Measurements from ENCODE around the gene ZNF205. TPM values are rescaled to one million over a fixed set of nuclear protein-coding genes. Genes with fewer than 3 reads are reported as not detected.

Gene ZNF205
- total and polyA plus RNA-seq, 2 of the 4 experiments (the other 2 are of a cell fraction), result 8.2 to 12.7 TPM

DNA sequence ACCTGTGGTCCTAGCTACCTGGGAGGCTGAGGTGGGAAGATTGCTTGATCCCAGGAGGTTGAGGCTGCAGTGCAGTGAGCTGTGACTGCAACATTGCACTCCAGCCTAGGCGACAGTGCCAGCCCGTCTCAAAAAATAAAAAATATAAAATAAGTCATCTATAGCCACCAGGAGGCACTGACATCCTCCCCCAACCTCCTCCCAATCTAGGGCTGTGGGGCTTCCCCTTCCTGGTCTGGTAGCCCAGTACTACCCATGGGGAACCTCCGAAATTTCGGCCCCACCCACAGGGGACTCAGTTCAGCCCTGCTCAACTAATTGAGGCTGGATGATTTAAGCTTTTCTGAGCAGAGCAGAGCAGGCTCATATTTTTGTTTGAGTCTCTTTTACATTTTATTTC, 16.5 kb upstream of the ZNF205 start:
- WGBS, 2 experiments (ENCODE audit: extremely low coverage in 2 of 2, insufficient read length in 1 of 2), result no CpG with 5 or more reads among the region's 4 CpGs
- dilution Hi-C loops (cut with HindIII; ENCODE audit: low sequenced_read_pairs, unreplicated experiment), result no loop called here
- CTCF ChIA-PET, result no interaction called here

More for the DNA sequence above, 16.5 kb upstream of the ZNF205 start:
- Histone ChIP-seq H4K91ac (ENCODE audit: insufficient read depth, low read depth, low read length) (no peak overlapping the region), H4K8ac (ENCODE audit: low read depth in 2 of 2, low read length in 2 of 2) (no peak overlapping the region), H3K79me1 (ENCODE audit: low read depth in 1 of 2, low read length in 2 of 2) (no peaks in the 10 kb centered on the region), H4K20me1 (ENCODE audit: insufficient read depth, low read length) (no peaks in the 10 kb centered on the region), H3K27me3 (ENCODE audit: control insufficient read depth, insufficient read depth, low read length) (peaks cover 46% of the 10 kb centered on the region), H2BK5ac (ENCODE audit: low read depth, low read length, poor library complexity, severe bottlenecking) (no peak overlapping the region), H3K9ac (ENCODE audit: low read depth, low read length) (no peak overlapping the region), H2AFZ (replicated peaks; ENCODE audit: low read length, poor library complexity) (no peak overlapping the region), H2AK9ac (replicated peaks; ENCODE audit: low read depth, low read length, poor library complexity) (no peak overlapping the region), H3K23ac (ENCODE audit: low read depth, low read length) (no peak overlapping the region), H3K14ac (replicated peaks; ENCODE audit: low read depth, low read length) (no peak overlapping the region), H3K18ac (ENCODE audit: low read depth, low read length) (no peak overlapping the region), H3K4ac (ENCODE audit: low read depth, low read length) (no peak overlapping the region), H2BK120ac (ENCODE audit: low read depth, low read length) (no peak overlapping the region), H4K5ac (ENCODE audit: low read depth, low read length) (no peak overlapping the region), H3K36me3 (ENCODE audit: control insufficient read depth, insufficient read depth, low read length) (no peaks in the 10 kb centered on the region), H3K4me3 (ENCODE audit: insufficient read depth, low read depth, low read length) (no peak overlapping the region), H3K27ac (ENCODE audit: insufficient read depth, low read length) (no peak overlapping the region), H3K4me1 (ENCODE audit: control insufficient read depth, insufficient read depth, low read length) (peaks cover 3% of the 10 kb centered on the region), H3K9me1 (ENCODE audit: insufficient read depth, low read length) (peaks cover 13% of the 10 kb centered on the region), H3K9me3 (ENCODE audit: control insufficient read depth, insufficient read depth, low read length) (no peaks in the 10 kb centered on the region), H2BK15ac (ENCODE audit: low read depth, low read length) (no peak overlapping the region), H3K56ac (ENCODE audit: extremely low read depth, insufficient read depth, low read length) (no peak overlapping the region), H3K4me2 (ENCODE audit: low read depth, low read length) (no peak overlapping the region), H2AK5ac (ENCODE audit: low read depth, low read length) (no peak overlapping the region), H2BK20ac (ENCODE audit: low read depth, low read length) (no peak overlapping the region)
- ATAC-seq (ENCODE audit: low read depth) (no peak), DNase-seq (no peak)
- TF ChIP-seq, protein P1, sequence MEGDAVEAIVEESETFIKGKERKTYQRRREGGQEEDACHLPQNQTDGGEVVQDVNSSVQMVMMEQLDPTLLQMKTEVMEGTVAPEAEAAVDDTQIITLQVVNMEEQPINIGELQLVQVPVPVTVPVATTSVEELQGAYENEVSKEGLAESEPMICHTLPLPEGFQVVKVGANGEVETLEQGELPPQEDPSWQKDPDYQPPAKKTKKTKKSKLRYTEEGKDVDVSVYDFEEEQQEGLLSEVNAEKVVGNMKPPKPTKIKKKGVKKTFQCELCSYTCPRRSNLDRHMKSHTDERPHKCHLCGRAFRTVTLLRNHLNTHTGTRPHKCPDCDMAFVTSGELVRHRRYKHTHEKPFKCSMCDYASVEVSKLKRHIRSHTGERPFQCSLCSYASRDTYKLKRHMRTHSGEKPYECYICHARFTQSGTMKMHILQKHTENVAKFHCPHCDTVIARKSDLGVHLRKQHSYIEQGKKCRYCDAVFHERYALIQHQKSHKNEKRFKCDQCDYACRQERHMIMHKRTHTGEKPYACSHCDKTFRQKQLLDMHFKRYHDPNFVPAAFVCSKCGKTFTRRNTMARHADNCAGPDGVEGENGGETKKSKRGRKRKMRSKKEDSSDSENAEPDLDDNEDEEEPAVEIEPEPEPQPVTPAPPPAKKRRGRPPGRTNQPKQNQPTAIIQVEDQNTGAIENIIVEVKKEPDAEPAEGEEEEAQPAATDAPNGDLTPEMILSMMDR (conservative IDR thresholded peaks at IDR 0.05; ENCODE audit: low read depth, low read length), result peak; percentile 16; the same call in 1 of the 2 replicates
- TF ChIP-seq CEBPB (IDR thresholded peaks at IDR 0.05; ENCODE audit: low read depth, low read length), result no peak
- intact Hi-C loops (cut with micrococcal nuclease), result no loop called here
- POLR2A ChIA-PET (ENCODE audit: unreplicated experiment), result no interaction called here
- BruUV-seq (replicated peaks), result no TSS peak
- in situ Hi-C loops (cut with MboI; ENCODE audit: low sequenced_read_pairs), result no loop called here
